Adipocyte (in vitro differentiated cells): ENCODE results near the gene MAZ.

ENCODE experiments used
- DNase-seq: peaks from one replicate; pipeline ENCODE4 v3.0.0-alpha.2; 2015; ENCODE audit warnings: low read depth
- H3K27me3 ChIP-seq: replicated peaks from 2 replicates; pipeline ENCODE4 v1.7.0; 2013; ENCODE audit warnings: mild to moderate bottlenecking, low read length, moderate library complexity; ENCODE audit not compliant: control insufficient read depth, insufficient read depth
- H3K36me3 ChIP-seq: 2 replicates; pipeline ENCODE4 v1.7.0; 2013; ENCODE audit warnings: low read length, mild to moderate bottlenecking, moderate library complexity; ENCODE audit not compliant: control insufficient read depth, insufficient read depth, severe bottlenecking
- H3K4me1 ChIP-seq: 2 replicates; pipeline ENCODE4 v1.7.0; 2013; ENCODE audit warnings: mild to moderate bottlenecking, low read length, moderate library complexity; ENCODE audit not compliant: control insufficient read depth, insufficient read depth
- H3K4me3 ChIP-seq: 2 replicates; pipeline ENCODE4 v1.7.0; 2013; ENCODE audit warnings: mild to moderate bottlenecking, low read length, moderate library complexity
- H3K9ac ChIP-seq: 2 replicates; pipeline ENCODE4 v1.7.0; 2013; ENCODE audit warnings: mild to moderate bottlenecking, low read length, moderate library complexity
- H3K9me3 ChIP-seq: 2 replicates; pipeline ENCODE4 v1.7.0; 2013; ENCODE audit warnings: mild to moderate bottlenecking, low read length, moderate library complexity; ENCODE audit not compliant: control insufficient read depth

MAZ gene

GRCh38 chr16:29852654-29853053 is 46.3 kb downstream of the MAZ start:
- Histone ChIP-seq H3K9ac (peak overlapping the region; percentile 47), H3K36me3 (peaks cover 6% of the 10 kb centered on the region), H3K4me1 (peaks cover 17% of the 10 kb centered on the region), H3K9me3 (no peaks in the 10 kb centered on the region), H3K27me3 (no peaks in the 10 kb centered on the region), H3K4me3 (peak overlapping the region; percentile 15)
- DNase-seq = no peak

GRCh38 chr16:29854520-29855100 is 48.3 kb downstream of the MAZ start:
- no peak overlapping the region for H3K9ac ChIP-seq
- H3K4me3 ChIP-seq = no peak overlapping the region
- H3K36me3 ChIP-seq = peaks cover 9% of the 10 kb centered on the region
- no peaks in the 10 kb centered on the region for H3K9me3 ChIP-seq
- peaks cover 27% of the 10 kb centered on the region for H3K4me1 ChIP-seq
- no peak for DNase-seq
- H3K27me3 ChIP-seq = no peaks in the 10 kb centered on the region

GRCh38 chr16:29857133-29857760 is 50.9 kb downstream of the MAZ start:
- no peaks in the 10 kb centered on the region for H3K9me3 ChIP-seq
- peak; percentile 66 for DNase-seq
- no peaks in the 10 kb centered on the region for H3K27me3 ChIP-seq
- peaks cover 25% of the 10 kb centered on the region for H3K36me3 ChIP-seq
- H3K9ac ChIP-seq = peak overlapping the region; percentile 73
- peaks cover 39% of the 10 kb centered on the region for H3K4me1 ChIP-seq
- H3K4me3 ChIP-seq = no peak overlapping the region

- Histone ChIP-seq H3K9ac (no peak overlapping the region), H3K36me3 (peaks cover 25% of the 10 kb centered on the region), H3K4me1 (peaks cover 39% of the 10 kb centered on the region), H3K27me3 (no peaks in the 10 kb centered on the region), H3K4me3 (no peak overlapping the region), H3K9me3 (no peaks in the 10 kb centered on the region)
- no peak for DNase-seq
These were observed 52.0 kb downstream of the MAZ start for GRCh38 chr16:29858149-29858849.

GRCh38 chr16:29858974-29859373 is 52.6 kb downstream of the MAZ start:
- Histone ChIP-seq H3K4me1 (peaks cover 39% of the 10 kb centered on the region), H3K9ac (no peak overlapping the region), H3K36me3 (peaks cover 25% of the 10 kb centered on the region), H3K4me3 (no peak overlapping the region), H3K27me3 (no peaks in the 10 kb centered on the region), H3K9me3 (no peaks in the 10 kb centered on the region)
- no peak for DNase-seq

GRCh38 chr16:29860218-29860617 is 53.9 kb downstream of the MAZ start:
- peaks cover 39% of the 10 kb centered on the region for H3K4me1 ChIP-seq
- H3K9ac ChIP-seq = no peak overlapping the region
- no peak for DNase-seq
- H3K36me3 ChIP-seq = peaks cover 25% of the 10 kb centered on the region
- peaks cover under 1% of the 10 kb centered on the region for H3K27me3 ChIP-seq
- no peak overlapping the region for H3K4me3 ChIP-seq
- H3K9me3 ChIP-seq = no peaks in the 10 kb centered on the region
